HEK293 (cell line): ENCODE measurements around the gene INF2.

Experiments used
- MYNN ChIP-seq: fragments of 450-650 bp; formaldehyde crosslinking; IDR thresholded peaks from 2 replicates; pipeline ENCODE4 v1.5.1; 2016; ENCODE audit warnings: missing biosample characterization, missing genetic modification characterization, borderline replicate concordance
- RBAK ChIP-seq: fragments of 450-650 bp; formaldehyde crosslinking; IDR thresholded peaks from 2 replicates; pipeline ENCODE4 v1.5.1; 2016; ENCODE audit warnings: missing biosample characterization, missing genetic modification characterization
- WT1 ChIP-seq: fragments of 450-650 bp; formaldehyde crosslinking; IDR thresholded peaks from 2 replicates; pipeline ENCODE4 v1.5.1; 2016; ENCODE audit warnings: missing biosample characterization, missing genetic modification characterization
- ZFP37 ChIP-seq: fragments of 450-650 bp; formaldehyde crosslinking; IDR thresholded peaks from 2 replicates; pipeline ENCODE4 v1.5.1; 2016; ENCODE audit warnings: missing biosample characterization, missing genetic modification characterization
- ZNF549 ChIP-seq: fragments of 450-650 bp; IDR thresholded peaks from 2 replicates; pipeline ENCODE4 v1.5.1; 2018; ENCODE audit warnings: missing biosample characterization, missing genetic modification characterization, mild to moderate bottlenecking, inconsistent platforms, moderate library complexity
- ZNF571 ChIP-seq: fragments of 450-650 bp; formaldehyde crosslinking; IDR thresholded peaks from 2 replicates; pipeline ENCODE4 v1.5.0; 2017; ENCODE audit warnings: missing biosample characterization, missing genetic modification characterization
- TF ChIP-seq, protein P1 (sequence below): fragments of 450-650 bp; formaldehyde crosslinking; IDR thresholded peaks from 2 replicates; pipeline ENCODE4 v1.5.1; 2016; ENCODE audit warnings: missing biosample characterization, missing genetic modification characterization

DNA sequence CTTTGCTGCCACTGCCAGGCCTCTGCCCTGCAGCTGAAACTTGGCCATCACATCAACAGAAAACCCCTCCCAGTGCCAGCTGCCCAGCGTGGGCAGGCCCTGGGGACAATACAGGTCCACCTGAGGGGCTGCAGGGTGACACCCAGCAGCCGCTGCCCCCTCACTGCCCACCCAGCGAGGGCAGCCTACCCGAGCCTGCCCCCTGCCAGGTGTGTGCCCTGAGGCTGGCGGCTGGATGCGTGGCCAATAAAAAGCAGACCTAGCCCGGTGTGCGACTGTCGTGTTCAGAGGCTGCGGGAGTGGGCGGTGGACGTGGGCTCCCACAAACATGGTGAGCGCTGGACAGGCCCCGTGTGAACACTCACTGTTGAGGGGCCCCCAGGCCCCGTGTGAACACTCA is 29.9 kb downstream of the INF2 start:
- TF ChIP-seq, protein P1, sequence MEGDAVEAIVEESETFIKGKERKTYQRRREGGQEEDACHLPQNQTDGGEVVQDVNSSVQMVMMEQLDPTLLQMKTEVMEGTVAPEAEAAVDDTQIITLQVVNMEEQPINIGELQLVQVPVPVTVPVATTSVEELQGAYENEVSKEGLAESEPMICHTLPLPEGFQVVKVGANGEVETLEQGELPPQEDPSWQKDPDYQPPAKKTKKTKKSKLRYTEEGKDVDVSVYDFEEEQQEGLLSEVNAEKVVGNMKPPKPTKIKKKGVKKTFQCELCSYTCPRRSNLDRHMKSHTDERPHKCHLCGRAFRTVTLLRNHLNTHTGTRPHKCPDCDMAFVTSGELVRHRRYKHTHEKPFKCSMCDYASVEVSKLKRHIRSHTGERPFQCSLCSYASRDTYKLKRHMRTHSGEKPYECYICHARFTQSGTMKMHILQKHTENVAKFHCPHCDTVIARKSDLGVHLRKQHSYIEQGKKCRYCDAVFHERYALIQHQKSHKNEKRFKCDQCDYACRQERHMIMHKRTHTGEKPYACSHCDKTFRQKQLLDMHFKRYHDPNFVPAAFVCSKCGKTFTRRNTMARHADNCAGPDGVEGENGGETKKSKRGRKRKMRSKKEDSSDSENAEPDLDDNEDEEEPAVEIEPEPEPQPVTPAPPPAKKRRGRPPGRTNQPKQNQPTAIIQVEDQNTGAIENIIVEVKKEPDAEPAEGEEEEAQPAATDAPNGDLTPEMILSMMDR (tag by site-specific recombination), result no peak
- TF ChIP-seq ZNF549 (tag by site-specific recombination) (no peak), WT1 (tag by site-specific recombination) (no peak), RBAK (no peak), MYNN (tag by site-specific recombination) (no peak), ZNF571 (no peak), ZFP37 (tag by site-specific recombination) (no peak)
